ENCODE measurements around the gene WSB1.

DNA sequence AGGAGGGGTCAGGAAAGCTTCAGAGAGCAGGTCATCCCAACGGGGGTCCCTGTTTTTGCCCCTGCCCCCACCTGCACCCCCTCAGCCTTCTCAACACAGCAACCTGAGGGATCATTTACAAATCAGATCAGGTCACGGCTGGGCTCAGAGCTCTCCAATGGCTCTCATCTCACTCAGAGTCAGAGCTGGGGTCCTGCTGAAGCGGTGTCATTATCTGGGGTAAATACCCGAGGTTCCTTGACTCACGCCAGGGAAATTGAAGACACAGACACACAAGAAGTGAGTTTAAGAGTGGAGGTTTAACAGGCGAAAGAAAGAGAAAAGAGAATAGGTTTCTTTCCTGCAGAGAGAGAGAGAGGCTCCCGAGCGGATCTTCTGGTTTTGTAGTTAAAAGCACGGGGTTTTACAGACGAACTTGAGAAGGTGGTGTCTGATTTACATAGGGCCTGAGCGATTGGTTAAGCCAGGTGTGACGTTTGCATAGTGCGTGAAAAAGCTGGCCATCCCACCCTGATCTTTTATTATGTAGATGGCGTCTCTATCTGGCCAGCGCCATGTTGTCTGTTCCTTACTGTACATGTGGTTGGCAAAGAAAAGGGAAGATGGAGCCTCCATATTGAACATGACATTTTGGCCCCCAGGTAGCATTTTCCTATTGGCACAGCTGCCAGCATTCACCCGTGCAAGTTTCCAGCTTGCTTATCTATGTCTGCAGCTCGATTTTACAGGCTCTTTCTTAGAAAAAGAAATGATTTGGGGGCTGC is 51.4 kb downstream of the WSB1 start:
- TF ChIP-seq, protein P1, sequence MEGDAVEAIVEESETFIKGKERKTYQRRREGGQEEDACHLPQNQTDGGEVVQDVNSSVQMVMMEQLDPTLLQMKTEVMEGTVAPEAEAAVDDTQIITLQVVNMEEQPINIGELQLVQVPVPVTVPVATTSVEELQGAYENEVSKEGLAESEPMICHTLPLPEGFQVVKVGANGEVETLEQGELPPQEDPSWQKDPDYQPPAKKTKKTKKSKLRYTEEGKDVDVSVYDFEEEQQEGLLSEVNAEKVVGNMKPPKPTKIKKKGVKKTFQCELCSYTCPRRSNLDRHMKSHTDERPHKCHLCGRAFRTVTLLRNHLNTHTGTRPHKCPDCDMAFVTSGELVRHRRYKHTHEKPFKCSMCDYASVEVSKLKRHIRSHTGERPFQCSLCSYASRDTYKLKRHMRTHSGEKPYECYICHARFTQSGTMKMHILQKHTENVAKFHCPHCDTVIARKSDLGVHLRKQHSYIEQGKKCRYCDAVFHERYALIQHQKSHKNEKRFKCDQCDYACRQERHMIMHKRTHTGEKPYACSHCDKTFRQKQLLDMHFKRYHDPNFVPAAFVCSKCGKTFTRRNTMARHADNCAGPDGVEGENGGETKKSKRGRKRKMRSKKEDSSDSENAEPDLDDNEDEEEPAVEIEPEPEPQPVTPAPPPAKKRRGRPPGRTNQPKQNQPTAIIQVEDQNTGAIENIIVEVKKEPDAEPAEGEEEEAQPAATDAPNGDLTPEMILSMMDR (IDR thresholded peaks at IDR 0.05) = no peak
- TF ChIP-seq RNF2 (IDR thresholded peaks at IDR 0.05; ENCODE audit: borderline replicate concordance, low read depth) (no peak), SMC3 (IDR thresholded peaks at IDR 0.05) (no peak), JUN (IDR thresholded peaks at IDR 0.05) (no peak), EP300 (IDR thresholded peaks at IDR 0.05) (no peak), MAFK (IDR thresholded peaks at IDR 0.05; ENCODE audit: partially characterized antibody) (no peak), POLR2A (IDR thresholded peaks at IDR 0.05; ENCODE audit: low read length) (no peak)
- TF ChIP-seq, protein P2, sequence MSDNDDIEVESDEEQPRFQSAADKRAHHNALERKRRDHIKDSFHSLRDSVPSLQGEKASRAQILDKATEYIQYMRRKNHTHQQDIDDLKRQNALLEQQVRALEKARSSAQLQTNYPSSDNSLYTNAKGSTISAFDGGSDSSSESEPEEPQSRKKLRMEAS (IDR thresholded peaks at IDR 0.05) = no peak
- TF ChIP-seq, protein P3, sequence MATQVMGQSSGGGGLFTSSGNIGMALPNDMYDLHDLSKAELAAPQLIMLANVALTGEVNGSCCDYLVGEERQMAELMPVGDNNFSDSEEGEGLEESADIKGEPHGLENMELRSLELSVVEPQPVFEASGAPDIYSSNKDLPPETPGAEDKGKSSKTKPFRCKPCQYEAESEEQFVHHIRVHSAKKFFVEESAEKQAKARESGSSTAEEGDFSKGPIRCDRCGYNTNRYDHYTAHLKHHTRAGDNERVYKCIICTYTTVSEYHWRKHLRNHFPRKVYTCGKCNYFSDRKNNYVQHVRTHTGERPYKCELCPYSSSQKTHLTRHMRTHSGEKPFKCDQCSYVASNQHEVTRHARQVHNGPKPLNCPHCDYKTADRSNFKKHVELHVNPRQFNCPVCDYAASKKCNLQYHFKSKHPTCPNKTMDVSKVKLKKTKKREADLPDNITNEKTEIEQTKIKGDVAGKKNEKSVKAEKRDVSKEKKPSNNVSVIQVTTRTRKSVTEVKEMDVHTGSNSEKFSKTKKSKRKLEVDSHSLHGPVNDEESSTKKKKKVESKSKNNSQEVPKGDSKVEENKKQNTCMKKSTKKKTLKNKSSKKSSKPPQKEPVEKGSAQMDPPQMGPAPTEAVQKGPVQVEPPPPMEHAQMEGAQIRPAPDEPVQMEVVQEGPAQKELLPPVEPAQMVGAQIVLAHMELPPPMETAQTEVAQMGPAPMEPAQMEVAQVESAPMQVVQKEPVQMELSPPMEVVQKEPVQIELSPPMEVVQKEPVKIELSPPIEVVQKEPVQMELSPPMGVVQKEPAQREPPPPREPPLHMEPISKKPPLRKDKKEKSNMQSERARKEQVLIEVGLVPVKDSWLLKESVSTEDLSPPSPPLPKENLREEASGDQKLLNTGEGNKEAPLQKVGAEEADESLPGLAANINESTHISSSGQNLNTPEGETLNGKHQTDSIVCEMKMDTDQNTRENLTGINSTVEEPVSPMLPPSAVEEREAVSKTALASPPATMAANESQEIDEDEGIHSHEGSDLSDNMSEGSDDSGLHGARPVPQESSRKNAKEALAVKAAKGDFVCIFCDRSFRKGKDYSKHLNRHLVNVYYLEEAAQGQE (IDR thresholded peaks at IDR 0.05) = no peak
